ENCODE measurements around the gene MARK2.

GRCh38 chr11:63945477-63946163 lies 106.7 kb downstream of the MARK2 start:
- TF ChIP-seq CTCF (IDR thresholded peaks at IDR 0.05; ENCODE audit: control extremely low read depth in 1 of 3, insufficient read depth in 1 of 3, low read depth in 1 of 3, low read length in 3 of 3) (peak; percentile 55 to 72 (median 72)), BACH1 (IDR thresholded peaks at IDR 0.05; ENCODE audit: low read length) (no peak), SIN3A (conservative IDR thresholded peaks at IDR 0.05 in 1 of 2, IDR thresholded peaks at IDR 0.05 in 1 of 2; ENCODE audit: low read depth in 1 of 2, low read length in 2 of 2) (no peak), EP300 (IDR thresholded peaks at IDR 0.05; ENCODE audit: borderline replicate concordance in 1 of 2, low read depth in 2 of 2, low read length in 2 of 2) (no peak), EZH2 (IDR thresholded peaks at IDR 0.05; ENCODE audit: low read depth, low read length, severe bottlenecking) (no peak), ATF2 (IDR thresholded peaks at IDR 0.05; ENCODE audit: low read length) (no peak)
